Measurements from ENCODE around the gene FAM110C.
"Not testable (repeated sequence)": the region's sequence is repeated elsewhere in the genome, so short reads cannot be mapped to it uniquely, and the experiment has no call there.

Gene FAM110C
- 2.7 to 31.9 (median 3.0) reads per million in 4 experiments for total RNA-seq

- no peak for DNase-seq
Measured at GRCh38 chr2:46471-47345, at the start of gene FAM110C. Gene FAM110C (minus strand): TSS chr2:46505. CDS start chr2:46385, 120 bp downstream.

- DNase-seq, result no peak
Measured at GRCh38 chr2:92326-92725, 46.0 kb upstream of the FAM110C start.

GRCh38 chr2:90645-91312 is 44.5 kb upstream of the FAM110C start:
- DNase-seq, result no peak

- no peak for DNase-seq
Measured at GRCh38 chr2:85761-86160, 39.5 kb upstream of the FAM110C start.

GRCh38 chr2:84121-84520 is 37.8 kb upstream of the FAM110C start:
- no peak for DNase-seq

GRCh38 chr2:80971-81736 is 34.8 kb upstream of the FAM110C start:
- no peak for DNase-seq

- no peak for DNase-seq
Measured at GRCh38 chr2:80378-80777, 34.1 kb upstream of the FAM110C start.

- DNase-seq, result no peak
Measured at GRCh38 chr2:71309-72035, 25.2 kb upstream of the FAM110C start.

- no peak for DNase-seq
Measured at GRCh38 chr2:69366-70344, 23.4 kb upstream of the FAM110C start.

GRCh38 chr2:68637-69036 is 22.3 kb upstream of the FAM110C start:
- DNase-seq, result not testable (repeated sequence)

- DNase-seq, result no peak
Measured at GRCh38 chr2:66853-67252, 20.5 kb upstream of the FAM110C start.

- no peak for DNase-seq
Measured at GRCh38 chr2:65121-65520, 18.8 kb upstream of the FAM110C start.

GRCh38 chr2:55587-56448 is 9.5 kb upstream of the FAM110C start:
- no peak for DNase-seq

GRCh38 chr2:51613-52012 is 5.3 kb upstream of the FAM110C start:
- no peak for DNase-seq

- no peak for DNase-seq
Measured at GRCh38 chr2:47737-48136, 1.4 kb upstream of the FAM110C start.

GRCh38 chr2:47346-47725 is 1.0 kb upstream of the FAM110C start:
- DNase-seq, result no peak

GRCh38 chr2:46131-46470 is 204 bp downstream of the FAM110C start:
- no peak for DNase-seq

- DNase-seq, result no peak
Measured at GRCh38 chr2:45342-46130, 769 bp downstream of the FAM110C start.

GRCh38 chr2:44748-45341 is 1.5 kb downstream of the FAM110C start:
- DNase-seq, result no peak
